ENCODE measurements around the gene HRH3. TPM values are rescaled to one million over a fixed set of nuclear protein-coding genes. Genes with fewer than 3 reads are reported as not detected.

HRH3 gene
- polyA plus RNA-seq, 1 donor from 2014 or later: 2.8 TPM

GRCh38 chr20:62201173-62202082 lies 18.6 kb downstream of the HRH3 start:
- no peak overlapping the region for H3K9ac ChIP-seq (ENCODE audit: low read length)
- no peaks in the 10 kb centered on the region for H3K9me3 ChIP-seq (ENCODE audit: low read length)
- no peaks in the 10 kb centered on the region for H3F3A ChIP-seq (ENCODE audit: insufficient read depth, low read length, poor library complexity, severe bottlenecking)
- no peaks in the 10 kb centered on the region for H3K27me3 ChIP-seq (ENCODE audit: insufficient read depth, low read depth, low read length)
- no peak overlapping the region for H3K4me3 ChIP-seq (ENCODE audit: low read length)
- no peak overlapping the region for H3K27ac ChIP-seq (ENCODE audit: low read length)
- no peak overlapping the region for H2AFZ ChIP-seq (ENCODE audit: low read depth, low read length)
- TF ChIP-seq SMC3 (conservative IDR thresholded peaks at IDR 0.05; ENCODE audit: poor library complexity) (no peak), RAD21 (conservative IDR thresholded peaks at IDR 0.05) (no peak), MXI1 (conservative IDR thresholded peaks at IDR 0.05; ENCODE audit: poor library complexity, severe bottlenecking) (no peak), EZH2 (IDR thresholded peaks at IDR 0.05; ENCODE audit: borderline replicate concordance, insufficient read depth, low read length, poor library complexity, severe bottlenecking) (no peak), TAF1 (IDR thresholded peaks at IDR 0.05; ENCODE audit: low read depth) (no peak), POLR2AphosphoS5 (IDR thresholded peaks at IDR 0.05) (no peak), EP300 (conservative IDR thresholded peaks at IDR 0.05; ENCODE audit: poor library complexity, severe bottlenecking) (no peak)
- TF ChIP-seq, protein P1, sequence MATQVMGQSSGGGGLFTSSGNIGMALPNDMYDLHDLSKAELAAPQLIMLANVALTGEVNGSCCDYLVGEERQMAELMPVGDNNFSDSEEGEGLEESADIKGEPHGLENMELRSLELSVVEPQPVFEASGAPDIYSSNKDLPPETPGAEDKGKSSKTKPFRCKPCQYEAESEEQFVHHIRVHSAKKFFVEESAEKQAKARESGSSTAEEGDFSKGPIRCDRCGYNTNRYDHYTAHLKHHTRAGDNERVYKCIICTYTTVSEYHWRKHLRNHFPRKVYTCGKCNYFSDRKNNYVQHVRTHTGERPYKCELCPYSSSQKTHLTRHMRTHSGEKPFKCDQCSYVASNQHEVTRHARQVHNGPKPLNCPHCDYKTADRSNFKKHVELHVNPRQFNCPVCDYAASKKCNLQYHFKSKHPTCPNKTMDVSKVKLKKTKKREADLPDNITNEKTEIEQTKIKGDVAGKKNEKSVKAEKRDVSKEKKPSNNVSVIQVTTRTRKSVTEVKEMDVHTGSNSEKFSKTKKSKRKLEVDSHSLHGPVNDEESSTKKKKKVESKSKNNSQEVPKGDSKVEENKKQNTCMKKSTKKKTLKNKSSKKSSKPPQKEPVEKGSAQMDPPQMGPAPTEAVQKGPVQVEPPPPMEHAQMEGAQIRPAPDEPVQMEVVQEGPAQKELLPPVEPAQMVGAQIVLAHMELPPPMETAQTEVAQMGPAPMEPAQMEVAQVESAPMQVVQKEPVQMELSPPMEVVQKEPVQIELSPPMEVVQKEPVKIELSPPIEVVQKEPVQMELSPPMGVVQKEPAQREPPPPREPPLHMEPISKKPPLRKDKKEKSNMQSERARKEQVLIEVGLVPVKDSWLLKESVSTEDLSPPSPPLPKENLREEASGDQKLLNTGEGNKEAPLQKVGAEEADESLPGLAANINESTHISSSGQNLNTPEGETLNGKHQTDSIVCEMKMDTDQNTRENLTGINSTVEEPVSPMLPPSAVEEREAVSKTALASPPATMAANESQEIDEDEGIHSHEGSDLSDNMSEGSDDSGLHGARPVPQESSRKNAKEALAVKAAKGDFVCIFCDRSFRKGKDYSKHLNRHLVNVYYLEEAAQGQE (IDR thresholded peaks at IDR 0.05; ENCODE audit: borderline replicate concordance): no peak
- TF ChIP-seq, protein P2, sequence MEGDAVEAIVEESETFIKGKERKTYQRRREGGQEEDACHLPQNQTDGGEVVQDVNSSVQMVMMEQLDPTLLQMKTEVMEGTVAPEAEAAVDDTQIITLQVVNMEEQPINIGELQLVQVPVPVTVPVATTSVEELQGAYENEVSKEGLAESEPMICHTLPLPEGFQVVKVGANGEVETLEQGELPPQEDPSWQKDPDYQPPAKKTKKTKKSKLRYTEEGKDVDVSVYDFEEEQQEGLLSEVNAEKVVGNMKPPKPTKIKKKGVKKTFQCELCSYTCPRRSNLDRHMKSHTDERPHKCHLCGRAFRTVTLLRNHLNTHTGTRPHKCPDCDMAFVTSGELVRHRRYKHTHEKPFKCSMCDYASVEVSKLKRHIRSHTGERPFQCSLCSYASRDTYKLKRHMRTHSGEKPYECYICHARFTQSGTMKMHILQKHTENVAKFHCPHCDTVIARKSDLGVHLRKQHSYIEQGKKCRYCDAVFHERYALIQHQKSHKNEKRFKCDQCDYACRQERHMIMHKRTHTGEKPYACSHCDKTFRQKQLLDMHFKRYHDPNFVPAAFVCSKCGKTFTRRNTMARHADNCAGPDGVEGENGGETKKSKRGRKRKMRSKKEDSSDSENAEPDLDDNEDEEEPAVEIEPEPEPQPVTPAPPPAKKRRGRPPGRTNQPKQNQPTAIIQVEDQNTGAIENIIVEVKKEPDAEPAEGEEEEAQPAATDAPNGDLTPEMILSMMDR (IDR thresholded peaks at IDR 0.05; ENCODE audit: poor library complexity, severe bottlenecking): no peak
- no peaks in the 10 kb centered on the region for H3K9me2 ChIP-seq (ENCODE audit: insufficient read depth, low read length)
- H4K20me1 ChIP-seq (ENCODE audit: insufficient read depth): no peaks in the 10 kb centered on the region
- H3K4me2 ChIP-seq (ENCODE audit: low read length): no peak overlapping the region
- H3K79me2 ChIP-seq (replicated peaks; ENCODE audit: insufficient read depth, low read length): no peaks in the 10 kb centered on the region
- no peaks in the 10 kb centered on the region for H3K36me3 ChIP-seq (ENCODE audit: insufficient read depth, low read length)

DNA sequence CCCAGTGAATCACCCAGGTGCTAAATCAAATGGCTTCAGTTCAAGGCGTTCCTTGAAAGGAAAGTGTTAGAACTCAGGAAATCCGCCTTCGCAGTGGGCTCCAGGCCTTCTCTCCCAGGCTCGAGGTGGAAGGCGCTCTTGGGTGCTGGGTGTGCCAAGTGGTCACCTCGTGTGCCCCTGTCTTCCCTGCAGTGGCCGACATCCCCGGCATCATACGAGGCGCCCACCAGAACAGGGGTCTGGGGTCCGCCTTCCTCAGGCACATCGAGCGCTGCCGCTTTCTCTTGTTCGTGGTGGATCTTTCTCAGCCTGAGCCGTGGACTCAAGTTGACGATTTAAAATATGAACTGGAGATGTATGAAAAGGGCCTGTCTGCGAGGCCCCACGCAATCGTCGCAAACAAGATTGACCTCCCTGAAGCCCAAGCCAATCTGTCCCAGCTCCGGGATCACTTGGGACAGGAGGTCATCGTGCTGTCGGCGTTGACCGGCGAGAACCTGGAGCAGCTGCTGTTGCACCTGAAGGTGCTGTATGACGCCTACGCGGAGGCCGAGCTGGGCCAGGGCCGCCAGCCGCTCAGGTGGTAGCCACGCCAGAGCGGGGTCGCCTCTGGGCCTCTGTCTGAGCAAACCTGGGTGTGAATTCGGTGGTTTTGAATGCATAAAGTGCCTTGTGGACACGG lies 19.4 kb downstream of the HRH3 start:
- H3K36me3 ChIP-seq (ENCODE audit: insufficient read depth, low read length): no peaks in the 10 kb centered on the region
- TF ChIP-seq RAD21 (conservative IDR thresholded peaks at IDR 0.05): no peak
- TF ChIP-seq TAF1 (IDR thresholded peaks at IDR 0.05; ENCODE audit: low read depth): no peak
- TF ChIP-seq POLR2AphosphoS5 (IDR thresholded peaks at IDR 0.05): no peak
- TF ChIP-seq, protein P2 (IDR thresholded peaks at IDR 0.05; ENCODE audit: poor library complexity, severe bottlenecking): no peak
- TF ChIP-seq MXI1 (conservative IDR thresholded peaks at IDR 0.05; ENCODE audit: poor library complexity, severe bottlenecking): no peak
- TF ChIP-seq, protein P1 (IDR thresholded peaks at IDR 0.05; ENCODE audit: borderline replicate concordance): no peak
- no peak for TF ChIP-seq EZH2 (IDR thresholded peaks at IDR 0.05; ENCODE audit: borderline replicate concordance, insufficient read depth, low read length, poor library complexity, severe bottlenecking)
- no peak for TF ChIP-seq SMC3 (conservative IDR thresholded peaks at IDR 0.05; ENCODE audit: poor library complexity)
- TF ChIP-seq EP300 (conservative IDR thresholded peaks at IDR 0.05; ENCODE audit: poor library complexity, severe bottlenecking): no peak

More for the DNA sequence above, 19.4 kb downstream of the HRH3 start:
- no peaks in the 10 kb centered on the region for H4K20me1 ChIP-seq (ENCODE audit: insufficient read depth)
- no peak overlapping the region for H3K4me3 ChIP-seq (ENCODE audit: low read length)
- no peaks in the 10 kb centered on the region for H3K27me3 ChIP-seq (ENCODE audit: insufficient read depth, low read depth, low read length)
- H3K4me2 ChIP-seq (ENCODE audit: low read length): no peak overlapping the region
- no peak overlapping the region for H3K27ac ChIP-seq (ENCODE audit: low read length)
- H3F3A ChIP-seq (ENCODE audit: insufficient read depth, low read length, poor library complexity, severe bottlenecking): no peaks in the 10 kb centered on the region
- no peaks in the 10 kb centered on the region for H3K9me2 ChIP-seq (ENCODE audit: insufficient read depth, low read length)
- H2AFZ ChIP-seq (ENCODE audit: low read depth, low read length): no peak overlapping the region
- H3K9me3 ChIP-seq (ENCODE audit: low read length): no peaks in the 10 kb centered on the region
- H3K79me2 ChIP-seq (replicated peaks; ENCODE audit: insufficient read depth, low read length): no peaks in the 10 kb centered on the region
- H3K9ac ChIP-seq (ENCODE audit: low read length): no peak overlapping the region
